ENCODE data around the gene CENPE.
"Not testable (repeated sequence)": the region's sequence is repeated elsewhere in the genome, so short reads cannot be mapped to it uniquely, and the experiment has no call there.

- not testable (repeated sequence) for TF ChIP-seq POLR2AphosphoS5, POLR2A (IDR thresholded peaks at IDR 0.05; ENCODE audit: low read depth, low read length)
These were observed 25.4 kb upstream of the CENPE start for GRCh38 chr4:103223556-103223955.
